Panc1 (cell line): Measurements from ENCODE around the gene LRRC27.

Experiments used
- SIN3A ChIP-seq: IDR thresholded peaks from 2 replicates; pipeline ENCODE4 v1.6.1; 2012; ENCODE audit warnings: low read depth, mild to moderate bottlenecking, low read length, moderate library complexity, borderline replicate concordance; ENCODE audit not compliant: insufficient read depth
- TF ChIP-seq, protein P1 (sequence below): fragments of 450-650 bp; IDR thresholded peaks from 2 replicates; pipeline ENCODE4 v1.5.1; 2017; ENCODE audit warnings: mild to moderate bottlenecking

DNA sequence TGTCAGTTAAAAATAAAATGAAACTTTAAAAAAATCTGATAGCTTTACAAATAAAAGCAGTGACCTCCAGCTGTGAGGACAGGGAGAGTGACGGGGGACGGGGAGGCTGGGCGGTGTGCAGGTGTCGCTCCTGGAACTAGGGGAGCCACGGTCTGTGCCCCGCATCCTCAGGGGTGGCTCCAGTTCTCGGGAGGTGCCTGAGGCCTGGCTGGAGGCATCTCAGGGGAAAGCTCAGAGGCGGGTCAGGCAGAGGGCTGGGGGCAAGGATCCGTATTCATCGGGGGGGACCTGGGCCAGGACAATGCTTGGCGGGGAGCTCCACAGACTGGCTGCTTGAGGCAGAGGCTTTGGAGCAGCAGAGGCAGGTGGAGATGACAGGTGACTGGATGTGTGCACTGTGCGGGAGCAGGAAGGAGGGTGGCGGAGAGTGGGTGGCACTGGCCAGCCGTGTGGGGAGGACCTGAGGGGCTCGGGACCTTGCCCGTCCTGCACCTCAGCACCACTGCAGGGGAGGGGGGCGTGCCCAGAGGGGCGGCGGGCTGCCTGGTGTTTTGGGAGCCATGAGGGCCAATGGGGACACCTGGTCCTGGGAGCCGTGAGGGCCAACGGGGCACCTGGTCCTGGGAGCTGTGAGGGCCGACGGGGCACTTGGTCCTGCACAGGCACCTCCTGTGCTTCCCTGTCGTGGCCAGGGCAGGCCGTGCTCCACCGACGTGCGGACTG lies 78.2 kb downstream of the LRRC27 start:
- TF ChIP-seq, protein P1, sequence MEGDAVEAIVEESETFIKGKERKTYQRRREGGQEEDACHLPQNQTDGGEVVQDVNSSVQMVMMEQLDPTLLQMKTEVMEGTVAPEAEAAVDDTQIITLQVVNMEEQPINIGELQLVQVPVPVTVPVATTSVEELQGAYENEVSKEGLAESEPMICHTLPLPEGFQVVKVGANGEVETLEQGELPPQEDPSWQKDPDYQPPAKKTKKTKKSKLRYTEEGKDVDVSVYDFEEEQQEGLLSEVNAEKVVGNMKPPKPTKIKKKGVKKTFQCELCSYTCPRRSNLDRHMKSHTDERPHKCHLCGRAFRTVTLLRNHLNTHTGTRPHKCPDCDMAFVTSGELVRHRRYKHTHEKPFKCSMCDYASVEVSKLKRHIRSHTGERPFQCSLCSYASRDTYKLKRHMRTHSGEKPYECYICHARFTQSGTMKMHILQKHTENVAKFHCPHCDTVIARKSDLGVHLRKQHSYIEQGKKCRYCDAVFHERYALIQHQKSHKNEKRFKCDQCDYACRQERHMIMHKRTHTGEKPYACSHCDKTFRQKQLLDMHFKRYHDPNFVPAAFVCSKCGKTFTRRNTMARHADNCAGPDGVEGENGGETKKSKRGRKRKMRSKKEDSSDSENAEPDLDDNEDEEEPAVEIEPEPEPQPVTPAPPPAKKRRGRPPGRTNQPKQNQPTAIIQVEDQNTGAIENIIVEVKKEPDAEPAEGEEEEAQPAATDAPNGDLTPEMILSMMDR: no peak
- TF ChIP-seq SIN3A: no peak
